GM10248 (cell line): ENCODE results near the gene DYNAP.

Source experiments
- CTCF ChIA-PET: fragments of 300-600 bp; sonication (Branson Sonifier 250); formaldehyde crosslinking; extraction: SDS; loops from one replicate; lab custom pipeline; 2021; ENCODE audit warnings: antibody characterized with exemption; lab: Yijun Ruan, JAX
- POLR2A ChIA-PET: fragments of 350-650 bp; sonication (Branson Sonifier 250); formaldehyde crosslinking; extraction: SDS; loops from one replicate; lab custom pipeline; 2020; ENCODE audit warnings: antibody characterized with exemption; lab: Yijun Ruan, JAX
- DNase-seq: peaks from one replicate; pipeline ENCODE4 v3.0.0; 2012; ENCODE audit errors: extremely low spot score
- TF ChIP-seq, protein P1 (sequence below): IDR thresholded peaks from 2 replicates; pipeline ENCODE4 v1.5.1; 2012; ENCODE audit warnings: mild to moderate bottlenecking, low read depth; ENCODE audit errors: extremely low read depth, missing control alignments, control extremely low read depth

DYNAP gene, protein sequence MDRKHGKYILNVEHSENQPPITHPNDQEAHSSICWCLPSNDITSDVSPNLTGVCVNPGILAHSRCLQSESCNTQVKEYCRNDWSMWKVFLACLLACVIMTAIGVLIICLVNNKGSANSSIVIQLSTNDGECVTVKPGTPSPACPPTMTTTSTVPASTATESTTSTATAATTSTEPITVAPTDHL

DNA sequence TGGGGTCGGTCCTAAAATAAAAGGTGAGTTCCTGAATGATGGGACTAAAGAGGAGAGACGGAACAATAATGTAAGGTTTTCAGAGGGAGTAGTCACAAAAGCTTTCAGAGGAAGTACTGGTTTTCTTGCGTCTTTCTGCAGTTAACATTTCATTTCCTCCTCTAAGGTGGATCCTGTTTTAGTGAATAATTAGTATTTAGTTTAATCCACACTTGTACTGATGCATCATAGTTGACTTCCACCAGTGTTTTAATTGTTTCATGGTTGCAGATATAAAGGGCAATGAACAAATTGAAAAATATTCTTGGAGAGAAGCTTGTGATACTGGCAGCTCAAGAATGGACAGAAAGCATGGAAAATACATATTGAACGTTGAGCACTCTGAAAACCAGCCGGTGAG is at the start of gene DYNAP:
DYNAP (plus strand) TSS at position 301 of the 400 bp plus-strand sequence; CDS start at position 339, 38 bp downstream.
- no peak for DNase-seq
- CTCF ChIA-PET, result no interaction called here
- TF ChIP-seq, protein P1, sequence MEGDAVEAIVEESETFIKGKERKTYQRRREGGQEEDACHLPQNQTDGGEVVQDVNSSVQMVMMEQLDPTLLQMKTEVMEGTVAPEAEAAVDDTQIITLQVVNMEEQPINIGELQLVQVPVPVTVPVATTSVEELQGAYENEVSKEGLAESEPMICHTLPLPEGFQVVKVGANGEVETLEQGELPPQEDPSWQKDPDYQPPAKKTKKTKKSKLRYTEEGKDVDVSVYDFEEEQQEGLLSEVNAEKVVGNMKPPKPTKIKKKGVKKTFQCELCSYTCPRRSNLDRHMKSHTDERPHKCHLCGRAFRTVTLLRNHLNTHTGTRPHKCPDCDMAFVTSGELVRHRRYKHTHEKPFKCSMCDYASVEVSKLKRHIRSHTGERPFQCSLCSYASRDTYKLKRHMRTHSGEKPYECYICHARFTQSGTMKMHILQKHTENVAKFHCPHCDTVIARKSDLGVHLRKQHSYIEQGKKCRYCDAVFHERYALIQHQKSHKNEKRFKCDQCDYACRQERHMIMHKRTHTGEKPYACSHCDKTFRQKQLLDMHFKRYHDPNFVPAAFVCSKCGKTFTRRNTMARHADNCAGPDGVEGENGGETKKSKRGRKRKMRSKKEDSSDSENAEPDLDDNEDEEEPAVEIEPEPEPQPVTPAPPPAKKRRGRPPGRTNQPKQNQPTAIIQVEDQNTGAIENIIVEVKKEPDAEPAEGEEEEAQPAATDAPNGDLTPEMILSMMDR, result no peak
- POLR2A ChIA-PET, result no interaction called here

- ChIA-PET CTCF (interaction anchor here (2.2 kb wide), 1 partner anchor 15 kb away, joined by 10 read pairs; no protein-coding TSS in a partner anchor), POLR2A (no interaction called here)
- TF ChIP-seq, protein P1, result no peak
- no peak for DNase-seq
These were observed 39.5 kb upstream of the DYNAP start for GRCh38 chr18:54551590-54551989.

- TF ChIP-seq, protein P1, result no peak
- CTCF ChIA-PET, result interaction anchor here (1.1 to 1.6 kb wide), 3 partner anchors 52 to 117 kb away, joined by 3 to 5 read pairs (median 3); no protein-coding TSS in a partner anchor
- DNase-seq, result no peak
These were observed 35.8 kb upstream of the DYNAP start for GRCh38 chr18:54555286-54555685.

GRCh38 chr18:54555996-54556395 is 35.0 kb upstream of the DYNAP start:
- ChIA-PET POLR2A (no interaction called here), CTCF (interaction anchor here (1.1 to 1.6 kb wide), 2 partner anchors 112 to 116 kb away, joined by 3 to 5 read pairs; no protein-coding TSS in a partner anchor)
- TF ChIP-seq, protein P1, result no peak
- DNase-seq, result no peak

More at GRCh38 chr18:54555286-54555685, 35.8 kb upstream of the DYNAP start:
- POLR2A ChIA-PET, result no interaction called here

- TF ChIP-seq, protein P1, result no peak
- DNase-seq, result no peak
- CTCF ChIA-PET, result interaction anchor here (0.8 to 4.4 kb wide), 5 partner anchors 9 to 114 kb away, joined by 3 to 19 read pairs (median 5); no protein-coding TSS in a partner anchor
- POLR2A ChIA-PET, result no interaction called here
These were observed 33.1 kb upstream of the DYNAP start for GRCh38 chr18:54557958-54558357.

GRCh38 chr18:54558609-54559585 is 32.1 kb upstream of the DYNAP start:
- DNase-seq, result peak; percentile 21
- TF ChIP-seq, protein P1, result peak; percentile 63
- POLR2A ChIA-PET, result no interaction called here
- CTCF ChIA-PET, result interaction anchor here (0.6 to 4.4 kb wide), 6 partner anchors 10 to 113 kb away, joined by 3 to 19 read pairs (median 3); no protein-coding TSS in a partner anchor
